ENCODE data around the gene MSRB1.
"Not testable (repeated sequence)": the region's sequence is repeated elsewhere in the genome, so short reads cannot be mapped to it uniquely, and the experiment has no call there.

DNA sequence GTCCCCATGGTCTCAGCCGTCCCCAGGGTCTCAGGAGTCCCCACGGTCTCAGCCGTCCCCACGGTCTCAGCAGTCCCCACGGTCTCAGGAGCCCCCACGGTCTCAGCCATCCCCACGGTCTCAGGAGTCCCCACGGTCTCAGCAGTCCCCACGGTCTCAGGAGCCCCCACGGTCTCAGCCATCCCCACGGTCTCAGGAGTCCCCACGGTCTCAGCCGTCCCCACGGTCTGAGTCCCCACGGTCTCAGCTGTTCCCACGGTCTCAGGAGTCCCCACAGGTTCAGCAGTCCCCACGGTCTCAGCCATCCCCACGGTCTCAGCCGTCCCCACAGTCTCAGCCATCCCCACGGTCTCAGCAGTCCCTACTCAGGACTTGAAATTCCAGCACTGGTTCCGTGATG, 22.9 kb downstream of the MSRB1 start:
- not testable (repeated sequence) for TF ChIP-seq POLR2A, POLR2AphosphoS5, EP300 (IDR thresholded peaks at IDR 0.05)
- TF ChIP-seq, protein P1, sequence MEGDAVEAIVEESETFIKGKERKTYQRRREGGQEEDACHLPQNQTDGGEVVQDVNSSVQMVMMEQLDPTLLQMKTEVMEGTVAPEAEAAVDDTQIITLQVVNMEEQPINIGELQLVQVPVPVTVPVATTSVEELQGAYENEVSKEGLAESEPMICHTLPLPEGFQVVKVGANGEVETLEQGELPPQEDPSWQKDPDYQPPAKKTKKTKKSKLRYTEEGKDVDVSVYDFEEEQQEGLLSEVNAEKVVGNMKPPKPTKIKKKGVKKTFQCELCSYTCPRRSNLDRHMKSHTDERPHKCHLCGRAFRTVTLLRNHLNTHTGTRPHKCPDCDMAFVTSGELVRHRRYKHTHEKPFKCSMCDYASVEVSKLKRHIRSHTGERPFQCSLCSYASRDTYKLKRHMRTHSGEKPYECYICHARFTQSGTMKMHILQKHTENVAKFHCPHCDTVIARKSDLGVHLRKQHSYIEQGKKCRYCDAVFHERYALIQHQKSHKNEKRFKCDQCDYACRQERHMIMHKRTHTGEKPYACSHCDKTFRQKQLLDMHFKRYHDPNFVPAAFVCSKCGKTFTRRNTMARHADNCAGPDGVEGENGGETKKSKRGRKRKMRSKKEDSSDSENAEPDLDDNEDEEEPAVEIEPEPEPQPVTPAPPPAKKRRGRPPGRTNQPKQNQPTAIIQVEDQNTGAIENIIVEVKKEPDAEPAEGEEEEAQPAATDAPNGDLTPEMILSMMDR (IDR thresholded peaks at IDR 0.05), result not testable (repeated sequence)

Data from stomach (tissue), 4 donors.